HG03558 (cell line): Measurements from ENCODE around the gene PATE2.

Experiments
- ATAC-seq: cut with Tn5 transposase; IDR thresholded peaks from one replicate; pipeline ENCODE4 v1.9.1; 2021; ENCODE audit warnings: moderate number of reproducible peaks; ENCODE audit not compliant: unreplicated experiment; ENCODE audit errors: extremely low read depth

The PATE2 gene

DNA sequence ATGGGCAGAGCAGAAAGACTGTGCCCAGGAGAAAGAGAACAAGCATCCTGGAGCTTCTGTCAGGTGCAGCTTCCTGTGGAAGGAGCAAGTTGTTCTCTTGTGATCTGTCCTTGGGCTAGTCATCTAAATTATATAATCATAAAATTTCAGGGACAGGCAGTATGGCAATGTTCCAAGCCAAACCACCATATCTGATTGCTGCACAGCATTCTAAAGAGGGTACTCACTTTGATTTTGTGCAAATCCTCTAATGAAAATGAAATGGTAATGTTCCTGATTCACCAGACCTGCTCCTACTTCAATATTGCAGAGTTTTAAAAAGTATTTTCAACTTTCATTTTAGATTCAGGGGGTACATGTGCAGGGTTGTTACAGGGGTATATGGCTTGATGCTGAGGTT lies at the start of gene PATE2:
Gene PATE2 (minus strand): TSS at position 101 of the 400 bp plus-strand sequence. CDS start 55 bp downstream, at position 46.
- no peak for ATAC-seq

DNA sequence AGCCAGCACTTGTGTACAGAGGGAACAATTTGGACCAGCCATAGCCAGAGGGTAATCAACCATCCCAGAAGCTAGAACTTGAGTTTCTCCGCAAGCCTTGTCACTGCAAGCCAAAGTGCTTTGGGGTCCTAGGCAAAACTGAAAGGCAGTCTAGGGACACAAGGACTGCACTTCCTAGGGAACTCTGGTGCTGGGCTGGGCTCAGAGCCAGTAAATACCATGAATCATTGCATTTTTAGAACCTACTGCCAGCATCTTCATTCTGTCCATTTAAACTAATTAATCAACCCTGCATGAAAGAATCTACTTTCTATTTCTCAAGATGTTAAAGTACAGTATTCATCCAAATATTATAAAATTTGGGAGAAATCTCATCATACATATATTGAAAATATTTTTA lies 29.3 kb upstream of the PATE2 start:
- ATAC-seq = no peak

GRCh38 chr11:125802387-125802786 lies 23.8 kb upstream of the PATE2 start:
- no peak for ATAC-seq

GRCh38 chr11:125799808-125800207 lies 21.2 kb upstream of the PATE2 start:
- ATAC-seq = no peak

DNA sequence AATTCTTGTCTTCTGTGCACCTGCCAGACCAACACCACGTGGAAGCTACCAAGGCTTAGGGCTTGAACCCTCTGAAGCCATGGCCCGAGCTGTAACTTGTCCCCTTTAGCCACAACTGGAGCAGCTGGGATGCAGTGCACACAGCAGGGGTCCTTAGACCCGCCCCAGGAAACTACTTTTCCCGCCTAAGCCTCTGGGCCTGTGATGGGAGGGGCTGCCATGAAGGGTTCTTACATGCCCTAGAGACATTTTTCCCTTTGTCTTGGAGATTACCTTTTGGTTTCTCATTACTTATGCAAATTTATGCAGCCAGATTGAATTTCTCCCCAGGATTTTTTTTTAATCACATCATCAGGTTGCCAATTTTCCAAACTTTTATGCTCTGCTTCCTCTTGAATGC lies 19.0 kb upstream of the PATE2 start:
- no peak for ATAC-seq

- ATAC-seq = no peak
These were observed 12.2 kb upstream of the PATE2 start for GRCh38 chr11:125790825-125791224.

DNA sequence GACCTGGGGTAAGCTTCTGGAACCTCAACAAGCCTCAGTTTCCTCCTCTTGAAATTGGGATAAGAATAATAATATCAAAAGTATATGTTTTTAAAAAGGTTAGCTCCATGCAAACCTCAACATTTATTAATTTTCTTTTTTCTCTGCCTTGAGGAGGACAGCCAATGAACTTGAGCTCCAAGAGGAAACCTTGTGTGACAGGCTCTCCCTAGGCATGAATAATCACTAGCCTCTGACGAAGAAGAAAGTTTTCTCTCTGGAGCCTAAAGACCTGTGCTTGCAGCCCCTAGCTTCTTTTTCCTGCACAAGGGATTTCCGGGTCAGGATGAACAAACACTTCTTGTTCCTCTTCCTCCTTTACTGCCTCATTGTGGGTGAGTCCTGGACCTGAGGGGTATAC lies 9.2 kb upstream of the PATE2 start, which contains the start of gene PATE3:
Gene PATE3 (plus strand): TSS at position 301 of the 400 bp plus-strand sequence. CDS start 25 bp downstream, at position 326.
- ATAC-seq = no peak

- no peak for ATAC-seq
These were observed 6.0 kb upstream of the PATE2 start for GRCh38 chr11:125784678-125785077.

DNA sequence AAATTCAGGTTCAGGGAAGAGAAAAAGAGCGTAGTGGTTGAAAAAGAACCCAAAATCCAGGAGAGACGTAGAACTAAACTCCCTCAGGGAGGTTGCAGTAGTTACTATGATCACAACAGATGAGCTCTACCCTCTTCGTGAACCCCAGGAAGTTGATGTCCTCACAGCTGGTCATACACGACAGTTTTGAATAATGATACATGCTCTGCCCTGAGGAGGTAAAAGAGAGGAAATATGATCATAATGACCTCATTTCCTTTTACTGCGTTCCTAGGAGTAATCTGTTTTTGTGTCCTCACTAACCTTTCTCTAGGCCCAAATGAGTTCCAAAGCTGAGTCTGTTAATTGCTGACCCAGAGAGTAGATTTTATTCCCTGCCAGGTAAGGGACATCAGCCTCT lies 1.3 kb downstream of the PATE2 start:
- ATAC-seq = no peak

DNA sequence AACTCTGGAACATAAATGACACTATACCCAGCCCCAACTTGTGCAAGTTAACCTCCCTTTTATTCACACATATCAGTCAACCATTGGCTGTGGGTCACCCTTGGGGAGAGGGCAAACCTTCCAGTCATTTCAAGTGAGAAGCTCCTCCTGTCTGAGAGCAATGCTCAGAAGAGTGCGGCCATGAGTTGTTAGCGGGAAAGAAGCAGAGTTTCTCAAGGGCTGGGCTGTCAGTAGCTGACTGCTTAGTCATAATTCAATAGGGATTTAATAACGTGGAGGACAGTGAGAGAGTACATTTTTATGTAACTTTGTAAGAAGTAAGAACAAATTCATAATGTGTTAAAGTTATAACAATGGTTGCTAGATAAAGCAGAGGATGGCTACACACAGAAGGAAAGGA lies 5.1 kb downstream of the PATE2 start:
- ATAC-seq = no peak

DNA sequence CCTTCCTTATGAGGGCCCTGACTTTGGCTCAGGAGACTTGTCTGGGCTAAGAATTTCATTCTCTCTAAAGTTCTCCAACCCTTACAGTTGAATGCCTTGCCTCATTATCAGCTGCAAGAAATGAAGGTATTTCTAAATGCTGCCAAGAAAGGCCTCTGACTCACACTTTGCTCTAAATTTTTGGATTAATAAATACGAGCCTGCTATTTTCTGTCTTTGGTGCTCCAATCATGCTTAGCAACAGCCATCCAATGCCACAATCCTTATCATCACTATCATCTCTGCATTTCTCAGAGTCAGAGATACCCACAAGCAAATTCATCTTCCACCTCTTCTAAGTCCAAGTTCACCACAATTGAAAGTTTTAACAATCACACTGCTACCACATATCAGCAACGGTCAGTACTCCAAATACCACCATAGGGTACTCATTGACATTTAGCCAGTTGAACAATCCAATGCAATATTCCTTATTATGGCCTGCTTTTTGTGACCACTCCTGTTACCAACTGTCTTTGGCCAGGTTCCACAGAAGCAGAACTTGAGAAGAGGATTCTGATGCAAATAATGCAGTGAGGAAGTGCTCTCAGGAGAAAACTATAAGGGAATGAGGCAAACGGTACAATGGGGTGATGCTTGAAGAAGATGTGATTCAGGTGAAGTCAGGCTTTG lies 5.7 kb downstream of the PATE2 start:
- no peak for ATAC-seq

- no peak for ATAC-seq
These were observed 8.0 kb downstream of the PATE2 start for GRCh38 chr11:125770583-125770982.

DNA sequence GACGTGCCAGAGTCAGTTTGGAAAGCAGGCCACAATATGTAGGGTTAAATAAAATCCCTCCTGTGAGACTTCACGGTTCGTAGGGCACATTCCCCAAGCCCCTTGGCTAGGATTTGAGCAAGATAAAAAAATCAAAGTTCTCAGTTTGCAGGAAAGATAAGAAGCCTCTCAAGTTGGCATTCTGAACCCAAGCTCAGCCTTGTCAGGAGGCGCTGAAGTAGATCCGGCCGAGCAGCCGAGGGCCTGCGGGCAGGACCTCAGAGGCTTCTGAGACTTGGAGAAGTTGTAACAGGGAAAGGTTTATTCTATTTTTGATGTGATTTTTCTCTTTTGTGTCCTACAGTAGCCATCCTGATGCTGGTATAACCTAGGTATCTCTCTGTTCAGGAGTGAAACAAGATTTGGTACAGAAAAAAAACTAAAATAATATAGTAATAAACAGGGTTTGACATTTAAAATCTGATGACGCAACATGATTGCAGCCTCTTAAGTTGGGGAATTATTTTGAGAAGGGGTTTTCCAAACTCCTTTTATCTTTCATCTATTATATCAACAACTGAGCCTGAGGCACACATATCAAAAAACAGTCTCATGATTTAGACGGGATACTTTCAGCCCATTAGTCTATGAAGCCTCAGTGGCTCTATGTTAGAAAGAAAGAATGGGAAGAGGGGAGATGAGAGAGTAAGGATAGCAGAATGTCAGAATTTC lies 10.1 kb downstream of the PATE2 start:
- ATAC-seq = no peak

DNA sequence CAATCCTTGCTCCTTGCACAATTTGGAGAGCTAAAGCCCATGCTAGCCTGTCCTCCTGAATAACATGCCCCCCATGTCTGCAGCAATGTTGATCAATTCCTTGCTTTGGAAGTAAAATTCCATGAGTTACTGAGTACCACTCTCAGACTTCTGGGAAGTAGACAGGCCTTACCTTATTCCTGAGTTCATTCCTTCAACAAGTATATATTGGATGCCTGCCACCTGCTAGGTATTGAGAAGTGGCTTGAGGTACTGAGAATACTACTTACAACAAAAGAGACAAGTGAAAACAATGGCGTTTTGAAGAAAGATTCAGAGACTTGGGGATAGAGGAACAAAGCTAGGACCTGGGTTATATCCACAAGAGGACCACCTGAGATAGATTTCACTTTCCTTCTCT lies 12.4 kb downstream of the PATE2 start:
- no peak for ATAC-seq

DNA sequence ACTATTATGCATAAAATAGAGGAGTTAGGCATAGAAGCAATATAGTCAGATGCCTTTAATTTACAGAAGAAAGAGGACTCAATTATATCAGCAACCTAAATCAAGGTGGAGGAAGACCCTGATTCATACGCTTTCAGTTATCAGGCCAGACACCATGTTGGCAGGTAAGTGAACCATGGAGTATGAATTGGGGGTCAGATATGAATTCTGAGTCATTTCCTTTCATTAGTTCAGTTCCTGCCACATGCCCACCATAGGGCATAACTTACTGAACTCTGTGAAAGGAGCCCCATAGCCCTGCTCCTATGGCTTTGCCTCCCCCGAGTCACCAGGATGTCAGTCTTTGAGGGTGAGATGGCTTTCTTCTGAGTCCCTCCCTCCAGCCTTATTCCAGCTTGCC lies 15.1 kb downstream of the PATE2 start:
- no peak for ATAC-seq

DNA sequence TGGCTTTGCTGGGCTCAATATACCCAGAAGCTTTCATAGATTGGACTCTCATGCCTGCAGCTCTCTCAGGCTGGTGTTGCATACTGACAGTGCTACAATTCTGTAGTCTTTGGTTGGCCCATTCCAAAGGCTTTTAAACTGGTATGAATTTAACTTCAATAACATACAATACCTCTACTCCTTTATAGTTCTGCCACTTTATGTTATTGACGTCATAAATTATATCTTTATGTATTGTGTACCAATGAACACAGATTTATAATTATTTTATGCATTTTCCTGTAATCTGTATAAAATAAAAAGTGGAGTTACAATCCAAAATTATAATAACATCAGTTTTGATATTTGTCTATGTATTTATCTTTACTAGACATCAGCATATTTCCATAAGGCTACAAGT lies 16.2 kb downstream of the PATE2 start:
- ATAC-seq = no peak

DNA sequence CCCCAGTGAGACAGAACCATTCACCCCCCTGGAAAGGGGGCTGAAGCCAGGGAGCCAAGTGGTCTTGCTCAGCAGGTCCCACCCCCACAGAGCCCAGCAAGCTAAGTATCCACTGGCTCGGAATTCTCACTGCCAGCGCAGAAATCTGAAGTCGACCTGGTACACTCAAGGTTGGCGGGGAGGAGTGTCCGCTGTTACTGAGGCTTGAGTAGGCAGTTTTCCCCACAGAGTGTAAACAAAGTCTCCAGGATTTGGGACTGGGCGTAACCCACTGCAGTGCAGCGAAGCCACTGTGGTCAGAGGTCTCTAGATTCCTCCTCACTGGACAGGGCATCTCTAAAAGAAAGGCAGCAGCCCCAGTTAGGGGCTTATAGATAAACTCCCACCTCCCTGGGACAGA lies 22.6 kb downstream of the PATE2 start:
- no peak for ATAC-seq

DNA sequence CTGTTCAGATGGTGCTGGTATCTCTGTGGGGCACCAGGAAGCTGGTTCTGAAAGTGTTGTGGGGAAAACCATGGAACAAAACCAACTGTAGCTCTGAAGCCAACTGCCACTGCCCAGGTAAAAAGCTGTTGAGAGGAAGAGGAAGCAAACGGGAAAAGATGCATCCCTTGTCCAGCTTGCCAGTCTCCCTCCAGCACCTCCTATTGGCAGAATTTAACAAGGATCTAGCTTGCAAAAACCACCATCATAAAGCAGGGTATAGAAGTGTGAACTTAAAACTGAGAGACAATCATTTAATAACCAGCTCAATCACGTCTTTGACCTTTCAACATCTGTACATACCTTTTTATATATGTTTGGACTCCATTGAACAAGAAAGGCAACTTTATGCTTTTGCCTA lies 28.0 kb downstream of the PATE2 start:
- no peak for ATAC-seq

DNA sequence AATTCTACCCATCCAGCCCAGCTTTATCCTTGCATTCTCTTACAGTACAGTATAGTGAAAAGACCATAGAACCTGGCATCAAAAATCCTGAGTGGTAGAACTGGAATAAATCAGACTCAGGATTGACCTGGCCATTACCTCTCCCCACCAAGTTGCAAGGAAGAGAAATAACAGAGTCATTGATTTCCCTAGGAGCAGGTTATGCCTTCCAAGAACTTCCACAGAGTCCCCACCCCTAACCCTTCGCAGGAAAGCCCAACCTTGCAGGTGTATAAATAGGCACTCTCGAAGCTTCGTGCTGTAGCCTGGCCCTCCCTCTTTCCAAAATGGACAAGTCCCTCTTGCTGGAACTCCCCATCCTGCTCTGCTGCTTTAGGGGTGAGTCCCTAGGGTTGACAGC lies 32.6 kb downstream of the PATE2 start, which contains the start of gene PATE1:
Gene PATE1 (plus strand): TSS at position 301 of the 400 bp plus-strand sequence. CDS start 26 bp downstream, at position 327.
- no peak for ATAC-seq

DNA sequence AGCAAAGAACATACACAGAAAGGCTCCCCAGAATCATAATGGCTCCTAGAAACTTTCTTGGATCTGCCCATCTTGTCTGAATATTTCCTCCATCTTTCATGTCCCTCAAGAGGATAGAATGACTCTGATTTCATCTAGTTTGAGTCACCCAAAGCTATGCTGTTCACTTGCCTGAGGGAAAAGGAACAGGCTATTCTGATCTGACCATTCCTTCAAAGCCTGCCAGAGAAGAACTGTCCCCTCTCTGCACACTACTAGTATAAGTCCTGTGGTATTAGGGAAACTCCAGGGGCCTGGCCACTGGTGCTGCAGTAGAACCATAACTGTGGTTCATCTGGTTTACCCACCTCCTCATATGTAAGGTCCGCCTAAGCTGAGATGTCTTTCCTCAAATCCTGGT lies 34.9 kb downstream of the PATE2 start:
- ATAC-seq = no peak

GRCh38 chr11:125740617-125741016 lies 38.0 kb downstream of the PATE2 start:
- ATAC-seq = no peak

DNA sequence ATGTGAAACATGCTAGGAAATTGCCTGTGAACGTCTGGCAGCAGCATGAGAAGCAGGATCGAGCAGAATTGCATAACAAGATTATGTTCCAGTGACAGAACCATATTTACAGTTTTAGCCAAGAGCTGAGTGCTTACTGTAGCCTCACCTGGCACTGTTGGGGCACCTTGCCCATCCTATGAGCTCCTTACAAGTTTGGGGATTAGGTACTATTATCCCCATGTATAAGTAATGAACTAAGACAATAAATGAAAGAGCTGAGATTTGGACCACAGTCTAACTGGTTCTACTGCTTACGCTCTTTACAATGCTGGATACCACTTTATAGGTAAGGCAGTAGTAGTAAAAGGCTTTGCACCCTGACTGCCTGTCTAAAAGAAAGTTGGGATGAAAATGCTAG lies 49.7 kb downstream of the PATE2 start:
- ATAC-seq = no peak
